Neural cell (in vitro differentiated cells): ENCODE measurements around the gene OR7C1. TPM values are rescaled to one million over a fixed set of nuclear protein-coding genes. Genes with fewer than 3 reads are reported as not detected.

Experiments
- H2AFZ ChIP-seq: fragments of 200-600, 300-800 bp; sonication (generic), shearing (Covaris generic); 2 replicates; pipeline ENCODE4 v1.6.0; 2014; ENCODE audit warnings: low read depth, mild to moderate bottlenecking, antibody characterized with exemption, low read length, moderate library complexity
- H3F3A ChIP-seq: fragments of 200-600 bp; shearing (Covaris generic); 2 replicates; pipeline ENCODE4 v1.6.1; 2016; ENCODE audit warnings: mild to moderate bottlenecking, moderate library complexity, mixed read lengths, antibody characterized with exemption, low read length; ENCODE audit not compliant: insufficient read depth, poor library complexity, severe bottlenecking
- H3K27ac ChIP-seq: fragments of 200-600, 300-800 bp; sonication (generic), shearing (Covaris generic); 2 replicates; pipeline ENCODE4 v1.5.1; 2014; ENCODE audit warnings: mild to moderate bottlenecking, low read length, moderate library complexity
- H3K27me3 ChIP-seq: fragments of 300-800, 200-600 bp; sonication (generic), shearing (Covaris generic); 2 replicates; pipeline ENCODE4 v1.6.0; 2014; ENCODE audit warnings: mild to moderate bottlenecking, low read depth, low read length, moderate library complexity; ENCODE audit not compliant: insufficient read depth
- H3K36me3 ChIP-seq: fragments of 300-800, 200-600 bp; sonication (generic), shearing (Covaris generic); 2 replicates; pipeline ENCODE4 v1.5.1; 2014; ENCODE audit warnings: mild to moderate bottlenecking, antibody characterized with exemption, low read length, moderate library complexity; ENCODE audit not compliant: insufficient read depth
- H3K4me2 ChIP-seq: fragments of 300-800, 200-600 bp; sonication (generic), shearing (Covaris generic); 2 replicates; pipeline ENCODE4 v1.6.0; 2014; ENCODE audit warnings: mild to moderate bottlenecking, low read length
- H3K4me3 ChIP-seq: fragments of 300-800, 200-600 bp; sonication (generic), shearing (Covaris generic); 2 replicates; pipeline ENCODE4 v1.5.1; 2014; ENCODE audit warnings: mild to moderate bottlenecking, low read length, moderate library complexity
- H3K79me2 ChIP-seq: fragments of 200-600 bp; shearing (Covaris generic); replicated peaks from 2 replicates; pipeline ENCODE4 v1.6.0; 2014; ENCODE audit warnings: mild to moderate bottlenecking, low read length, moderate library complexity; ENCODE audit not compliant: insufficient read depth
- H3K9ac ChIP-seq: fragments of 300-800, 200-600 bp; sonication (generic), shearing (Covaris generic); 2 replicates; pipeline ENCODE4 v1.6.1; 2016; ENCODE audit warnings: mild to moderate bottlenecking, low read length, mixed read lengths
- H3K9me2 ChIP-seq: fragments of 200-600 bp; shearing (Covaris generic); 2 replicates; pipeline ENCODE4 v1.6.1; 2016; ENCODE audit warnings: mild to moderate bottlenecking, low read length, mixed read lengths; ENCODE audit not compliant: insufficient read depth
- H3K9me3 ChIP-seq: fragments of 200-600, 300-800 bp; sonication (generic), shearing (Covaris generic); 2 replicates; pipeline ENCODE4 v1.6.1; 2016; ENCODE audit warnings: mild to moderate bottlenecking, mixed run types, low read length, moderate library complexity, mixed read lengths
- H4K20me1 ChIP-seq: fragments of 200-600 bp; shearing (Covaris generic); 2 replicates; pipeline ENCODE4 v1.6.1; 2016; ENCODE audit warnings: mild to moderate bottlenecking, mixed run types; ENCODE audit not compliant: insufficient read depth
- EP300 ChIP-seq: fragments of 450-650 bp; conservative IDR thresholded peaks from 2 replicates; pipeline ENCODE4 v1.6.1; 2014; ENCODE audit warnings: antibody characterized with exemption, mild to moderate bottlenecking, moderate library complexity; ENCODE audit not compliant: poor library complexity, severe bottlenecking
- EZH2 ChIP-seq: fragments of 200-600, 300-800 bp; shearing (Covaris generic), sonication (generic); IDR thresholded peaks from 2 replicates; pipeline ENCODE4 v1.6.1; 2014; ENCODE audit warnings: antibody characterized with exemption, low read length, borderline replicate concordance, mild to moderate bottlenecking; ENCODE audit not compliant: insufficient read depth, poor library complexity, severe bottlenecking
- MXI1 ChIP-seq: fragments of 450-650 bp; conservative IDR thresholded peaks from 2 replicates; pipeline ENCODE4 v1.6.1; 2014; ENCODE audit warnings: antibody characterized with exemption, mild to moderate bottlenecking; ENCODE audit not compliant: poor library complexity, severe bottlenecking
- POLR2AphosphoS5 ChIP-seq: IDR thresholded peaks from 2 replicates; pipeline ENCODE4 v1.6.1; 2012
- RAD21 ChIP-seq: fragments of 450-650 bp; conservative IDR thresholded peaks from 2 replicates; pipeline ENCODE4 v1.6.1; 2014; ENCODE audit warnings: antibody characterized with exemption, mild to moderate bottlenecking, moderate library complexity
- SMC3 ChIP-seq: fragments of 450-650 bp; conservative IDR thresholded peaks from 2 replicates; pipeline ENCODE4 v1.6.1; 2014; ENCODE audit warnings: antibody characterized with exemption, mild to moderate bottlenecking, moderate library complexity; ENCODE audit not compliant: poor library complexity
- TAF1 ChIP-seq: IDR thresholded peaks from 2 replicates; pipeline ENCODE4 v1.6.1; 2012; ENCODE audit warnings: low read depth
- polyA plus RNA-seq: library from polyadenylated mRNA; depleted of rRNA; stranded (reverse); fragments of >200 nt; gene quantifications from 2 replicates; pipeline ENCODE4 v1.2.3, GENCODE V29; 2014
- TF ChIP-seq, protein P1 (sequence below): fragments of 450-650 bp; IDR thresholded peaks from 2 replicates; pipeline ENCODE4 v1.5.1; 2014; ENCODE audit warnings: antibody characterized with exemption, mild to moderate bottlenecking, moderate library complexity; ENCODE audit not compliant: poor library complexity, severe bottlenecking
- TF ChIP-seq, protein P2 (sequence below): IDR thresholded peaks from 2 replicates; pipeline ENCODE4 v1.6.1; 2012; ENCODE audit warnings: borderline replicate concordance

Gene OR7C1
- polyA plus RNA-seq, 1 donor from 2014 or later, result not detected

GRCh38 chr19:14821937-14822336, 13.0 kb downstream of the OR7C1 start:
- H3K4me2 ChIP-seq, result no peak overlapping the region
- TF ChIP-seq, protein P1, sequence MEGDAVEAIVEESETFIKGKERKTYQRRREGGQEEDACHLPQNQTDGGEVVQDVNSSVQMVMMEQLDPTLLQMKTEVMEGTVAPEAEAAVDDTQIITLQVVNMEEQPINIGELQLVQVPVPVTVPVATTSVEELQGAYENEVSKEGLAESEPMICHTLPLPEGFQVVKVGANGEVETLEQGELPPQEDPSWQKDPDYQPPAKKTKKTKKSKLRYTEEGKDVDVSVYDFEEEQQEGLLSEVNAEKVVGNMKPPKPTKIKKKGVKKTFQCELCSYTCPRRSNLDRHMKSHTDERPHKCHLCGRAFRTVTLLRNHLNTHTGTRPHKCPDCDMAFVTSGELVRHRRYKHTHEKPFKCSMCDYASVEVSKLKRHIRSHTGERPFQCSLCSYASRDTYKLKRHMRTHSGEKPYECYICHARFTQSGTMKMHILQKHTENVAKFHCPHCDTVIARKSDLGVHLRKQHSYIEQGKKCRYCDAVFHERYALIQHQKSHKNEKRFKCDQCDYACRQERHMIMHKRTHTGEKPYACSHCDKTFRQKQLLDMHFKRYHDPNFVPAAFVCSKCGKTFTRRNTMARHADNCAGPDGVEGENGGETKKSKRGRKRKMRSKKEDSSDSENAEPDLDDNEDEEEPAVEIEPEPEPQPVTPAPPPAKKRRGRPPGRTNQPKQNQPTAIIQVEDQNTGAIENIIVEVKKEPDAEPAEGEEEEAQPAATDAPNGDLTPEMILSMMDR, result no peak
- TF ChIP-seq, protein P2, sequence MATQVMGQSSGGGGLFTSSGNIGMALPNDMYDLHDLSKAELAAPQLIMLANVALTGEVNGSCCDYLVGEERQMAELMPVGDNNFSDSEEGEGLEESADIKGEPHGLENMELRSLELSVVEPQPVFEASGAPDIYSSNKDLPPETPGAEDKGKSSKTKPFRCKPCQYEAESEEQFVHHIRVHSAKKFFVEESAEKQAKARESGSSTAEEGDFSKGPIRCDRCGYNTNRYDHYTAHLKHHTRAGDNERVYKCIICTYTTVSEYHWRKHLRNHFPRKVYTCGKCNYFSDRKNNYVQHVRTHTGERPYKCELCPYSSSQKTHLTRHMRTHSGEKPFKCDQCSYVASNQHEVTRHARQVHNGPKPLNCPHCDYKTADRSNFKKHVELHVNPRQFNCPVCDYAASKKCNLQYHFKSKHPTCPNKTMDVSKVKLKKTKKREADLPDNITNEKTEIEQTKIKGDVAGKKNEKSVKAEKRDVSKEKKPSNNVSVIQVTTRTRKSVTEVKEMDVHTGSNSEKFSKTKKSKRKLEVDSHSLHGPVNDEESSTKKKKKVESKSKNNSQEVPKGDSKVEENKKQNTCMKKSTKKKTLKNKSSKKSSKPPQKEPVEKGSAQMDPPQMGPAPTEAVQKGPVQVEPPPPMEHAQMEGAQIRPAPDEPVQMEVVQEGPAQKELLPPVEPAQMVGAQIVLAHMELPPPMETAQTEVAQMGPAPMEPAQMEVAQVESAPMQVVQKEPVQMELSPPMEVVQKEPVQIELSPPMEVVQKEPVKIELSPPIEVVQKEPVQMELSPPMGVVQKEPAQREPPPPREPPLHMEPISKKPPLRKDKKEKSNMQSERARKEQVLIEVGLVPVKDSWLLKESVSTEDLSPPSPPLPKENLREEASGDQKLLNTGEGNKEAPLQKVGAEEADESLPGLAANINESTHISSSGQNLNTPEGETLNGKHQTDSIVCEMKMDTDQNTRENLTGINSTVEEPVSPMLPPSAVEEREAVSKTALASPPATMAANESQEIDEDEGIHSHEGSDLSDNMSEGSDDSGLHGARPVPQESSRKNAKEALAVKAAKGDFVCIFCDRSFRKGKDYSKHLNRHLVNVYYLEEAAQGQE, result no peak
- no peak for TF ChIP-seq TAF1
- no peak for TF ChIP-seq EP300
- no peak for TF ChIP-seq SMC3
- no peak for TF ChIP-seq EZH2
- no peak for TF ChIP-seq POLR2AphosphoS5
- TF ChIP-seq MXI1, result no peak
- TF ChIP-seq RAD21, result no peak
- no peak overlapping the region for H3K4me3 ChIP-seq
- no peaks in the 10 kb centered on the region for H3K27me3 ChIP-seq
- no peaks in the 10 kb centered on the region for H3F3A ChIP-seq
- H3K27ac ChIP-seq, result no peak overlapping the region
- no peak overlapping the region for H3K9ac ChIP-seq
- H3K79me2 ChIP-seq, result no peaks in the 10 kb centered on the region
- no peaks in the 10 kb centered on the region for H4K20me1 ChIP-seq
- H2AFZ ChIP-seq, result no peak overlapping the region
- no peaks in the 10 kb centered on the region for H3K9me3 ChIP-seq
- no peaks in the 10 kb centered on the region for H3K36me3 ChIP-seq
- no peaks in the 10 kb centered on the region for H3K9me2 ChIP-seq

GRCh38 chr19:14818588-14818987, 16.4 kb downstream of the OR7C1 start:
- Histone ChIP-seq H4K20me1 (no peaks in the 10 kb centered on the region), H3K27ac (no peak overlapping the region), H2AFZ (no peak overlapping the region), H3K27me3 (no peaks in the 10 kb centered on the region), H3K9me3 (no peaks in the 10 kb centered on the region), H3K79me2 (no peaks in the 10 kb centered on the region), H3K4me3 (no peak overlapping the region), H3F3A (no peaks in the 10 kb centered on the region), H3K9me2 (no peaks in the 10 kb centered on the region), H3K36me3 (no peaks in the 10 kb centered on the region), H3K4me2 (no peak overlapping the region), H3K9ac (no peak overlapping the region)
- no peak for TF ChIP-seq MXI1
- no peak for TF ChIP-seq EZH2
- TF ChIP-seq, protein P2, result no peak
